Measurements from ENCODE around the gene DHRS9.

DHRS9 gene

GRCh38 chr2:169065864-169066517 is 3.4 kb upstream of the DHRS9 start:
- DNase-seq (ENCODE audit: low read depth in 2 of 2): no peak

- DNase-seq (ENCODE audit: low read depth in 2 of 2): no peak
Observed at GRCh38 chr2:169066897-169067296, 2.5 kb upstream of the DHRS9 start.

- DNase-seq (ENCODE audit: low read depth in 2 of 2): no peak
Observed at GRCh38 chr2:169069833-169070232, 470 bp downstream of the DHRS9 start.

GRCh38 chr2:169071455-169071854 is 2.1 kb downstream of the DHRS9 start:
- no peak for DNase-seq (ENCODE audit: low read depth in 2 of 2)

GRCh38 chr2:169072163-169072925 is 3.0 kb downstream of the DHRS9 start:
- no peak for DNase-seq (ENCODE audit: low read depth in 2 of 2)

- DNase-seq (ENCODE audit: low read depth in 2 of 2): no peak
Observed at GRCh38 chr2:169073211-169073962, 4.0 kb downstream of the DHRS9 start.

GRCh38 chr2:169073963-169074751 is 4.8 kb downstream of the DHRS9 start:
- DNase-seq (ENCODE audit: low read depth in 2 of 2): no peak

GRCh38 chr2:169077674-169078240 is 8.4 kb downstream of the DHRS9 start:
- DNase-seq (ENCODE audit: low read depth in 2 of 2): no peak

- no peak for DNase-seq (ENCODE audit: low read depth in 2 of 2)
Observed at GRCh38 chr2:169080250-169081069, 11.1 kb downstream of the DHRS9 start.

GRCh38 chr2:169081551-169081950 is 12.2 kb downstream of the DHRS9 start:
- no peak for DNase-seq (ENCODE audit: low read depth in 2 of 2)

GRCh38 chr2:169082995-169083394 is 13.6 kb downstream of the DHRS9 start:
- no peak for DNase-seq (ENCODE audit: low read depth in 2 of 2)

- DNase-seq (ENCODE audit: low read depth in 2 of 2): no peak
Observed at GRCh38 chr2:169086893-169087467, 17.6 kb downstream of the DHRS9 start.

- no peak for DNase-seq (ENCODE audit: low read depth in 2 of 2)
Observed at GRCh38 chr2:169087757-169088379, 18.5 kb downstream of the DHRS9 start.

- no peak for DNase-seq (ENCODE audit: low read depth in 2 of 2)
Observed at GRCh38 chr2:169089182-169089581, 19.8 kb downstream of the DHRS9 start.

- DNase-seq (ENCODE audit: low read depth in 2 of 2): no peak
Observed at GRCh38 chr2:169090133-169090820, 20.9 kb downstream of the DHRS9 start.

GRCh38 chr2:169091256-169091655 is 21.9 kb downstream of the DHRS9 start:
- no peak for DNase-seq (ENCODE audit: low read depth in 2 of 2)

GRCh38 chr2:169091761-169092519 is 22.6 kb downstream of the DHRS9 start:
- no peak for DNase-seq (ENCODE audit: low read depth in 2 of 2)

GRCh38 chr2:169093535-169093934 is 24.2 kb downstream of the DHRS9 start:
- DNase-seq (ENCODE audit: low read depth in 2 of 2): no peak
